Measurements from ENCODE around the gene UBE2S.

- TF ChIP-seq EZH2 (IDR thresholded peaks at IDR 0.05; ENCODE audit: borderline replicate concordance, insufficient read depth, low read depth, low read length, poor library complexity, severe bottlenecking) (no peak), CTCF (IDR thresholded peaks at IDR 0.05) (no peak)
Measured at GRCh38 chr19:55408533-55408872, 915 bp upstream of the UBE2S start.
